Trophoblast cell (in vitro differentiated cells and primary cell): ENCODE measurements around the gene OR51B2.

Source experiments
- DNase-seq, 2 donors: peaks; one replicate each; pipeline ENCODE4 v3.0.0-alpha.2; 2016
- H2AFZ ChIP-seq: 2 replicates; pipeline ENCODE4 v1.6.1; 2013; ENCODE audit warnings: low read length, moderate library complexity, mild to moderate bottlenecking; ENCODE audit not compliant: insufficient read depth, poor library complexity
- H2AK5ac ChIP-seq: 2 replicates; pipeline ENCODE4 v1.6.1; 2013; ENCODE audit warnings: mild to moderate bottlenecking, low read length
- H2BK120ac ChIP-seq: 2 replicates; pipeline ENCODE4 v1.6.1; 2013; ENCODE audit warnings: low read length, mild to moderate bottlenecking, moderate library complexity; ENCODE audit not compliant: insufficient read depth, poor library complexity
- H2BK12ac ChIP-seq: 2 replicates; pipeline ENCODE4 v1.6.1; 2013; ENCODE audit warnings: mild to moderate bottlenecking, low read length, moderate library complexity
- H2BK5ac ChIP-seq: 2 replicates; pipeline ENCODE4 v1.6.1; 2013; ENCODE audit warnings: low read length, low read depth, moderate library complexity, mild to moderate bottlenecking; ENCODE audit not compliant: poor library complexity
- H3K14ac ChIP-seq: 2 replicates; pipeline ENCODE4 v1.6.1; 2013; ENCODE audit warnings: mild to moderate bottlenecking, low read length
- H3K18ac ChIP-seq: 2 replicates; pipeline ENCODE4 v1.6.1; 2013; ENCODE audit warnings: mild to moderate bottlenecking, low read length
- H3K23ac ChIP-seq: 2 replicates; pipeline ENCODE4 v1.6.1; 2013; ENCODE audit warnings: low read length
- H3K27ac ChIP-seq: 2 replicates; pipeline ENCODE4 v1.5.1; 2013; ENCODE audit warnings: low read depth, mild to moderate bottlenecking, inconsistent platforms, low read length, moderate library complexity
- H3K27me3 ChIP-seq: 2 replicates; pipeline ENCODE4 v1.6.1; 2013; ENCODE audit warnings: inconsistent platforms, mild to moderate bottlenecking, low read length, moderate library complexity; ENCODE audit not compliant: insufficient read depth
- H3K36me3 ChIP-seq, 2 experiments: 1 replicate in 1 of 2; 2 replicates in 1 of 2; pipeline ENCODE4 v1.6.1; 2013; ENCODE audit warnings: low read length in 2 of 2, mild to moderate bottlenecking in 2 of 2, moderate library complexity in 1 of 2; ENCODE audit not compliant: insufficient read depth in 2 of 2, control insufficient read depth in 1 of 2
- H3K4ac ChIP-seq: 2 replicates; pipeline ENCODE4 v1.6.1; 2013; ENCODE audit warnings: low read depth, mild to moderate bottlenecking, low read length, moderate library complexity
- H3K4me1 ChIP-seq, 2 experiments: 1 replicate in 1 of 2; 2 replicates in 1 of 2; pipeline ENCODE4 v1.6.1; 2013; ENCODE audit warnings: low read length in 2 of 2, mild to moderate bottlenecking in 2 of 2, moderate library complexity in 1 of 2; ENCODE audit not compliant: insufficient read depth in 2 of 2, control insufficient read depth in 1 of 2
- H3K4me2 ChIP-seq: 2 replicates; pipeline ENCODE4 v1.6.1; 2013; ENCODE audit warnings: inconsistent platforms, mild to moderate bottlenecking, low read length, moderate library complexity
- H3K4me3 ChIP-seq: 2 replicates; pipeline ENCODE4 v1.5.1; 2013; ENCODE audit warnings: mild to moderate bottlenecking, low read depth, low read length, inconsistent platforms
- H3K79me1 ChIP-seq: one replicate; pipeline ENCODE4 v1.6.1; 2013; ENCODE audit warnings: low read length
- H3K79me2 ChIP-seq: 2 replicates; pipeline ENCODE4 v1.6.1; 2013; ENCODE audit warnings: low read length, mild to moderate bottlenecking; ENCODE audit not compliant: control insufficient read depth, insufficient read depth, poor library complexity
- H3K9ac ChIP-seq: 2 replicates; pipeline ENCODE4 v1.6.1; 2013; ENCODE audit warnings: mild to moderate bottlenecking, low read length
- H3K9me3 ChIP-seq: 2 replicates; pipeline ENCODE4 v1.6.1; 2013; ENCODE audit warnings: low read depth, mild to moderate bottlenecking, control low read depth, inconsistent platforms, low read length; ENCODE audit not compliant: insufficient read depth
- H4K12ac ChIP-seq: 2 replicates; pipeline ENCODE4 v1.6.1; 2013; ENCODE audit warnings: low read depth, mild to moderate bottlenecking, low read length, moderate library complexity
- H4K8ac ChIP-seq: 2 replicates; pipeline ENCODE4 v1.6.1; 2013; ENCODE audit warnings: low read depth, mild to moderate bottlenecking, low read length, moderate library complexity
- H4K91ac ChIP-seq: one replicate; pipeline ENCODE4 v1.6.1; 2013; ENCODE audit warnings: low read depth, mild to moderate bottlenecking, low read length, moderate library complexity
- WGBS: extraction: QIAGEN DNeasy Blood & Tissue Kit; methylation state at CpG from one replicate; pipeline ENCODE4 v1.1.7; 2013; ENCODE audit warnings: missing lambda C conversion rate; ENCODE audit not compliant: insufficient read length, insufficient coverage; ENCODE audit errors: extremely low coverage; 5-methylcytosine and 5-hydroxymethylcytosine counted together

The OR51B2 gene

GRCh38 chr11:5286901-5287300 is 37.2 kb downstream of the OR51B2 start:
- Histone ChIP-seq H3K9me3 (no peaks in the 10 kb centered on the region), H3K4me2 (no peak overlapping the region), H2BK5ac (no peak overlapping the region), H4K12ac (no peak overlapping the region), H3K9ac (no peak overlapping the region), H3K36me3 (no peaks in the 10 kb centered on the region), H3K27ac (no peak overlapping the region), H3K79me1 (no peaks in the 10 kb centered on the region), H3K4ac (no peak overlapping the region), H3K14ac (no peak overlapping the region), H2BK12ac (no peak overlapping the region), H3K4me1 (no peaks in the 10 kb centered on the region), H2BK120ac (no peak overlapping the region), H4K8ac (no peak overlapping the region), H4K91ac (no peak overlapping the region), H2AFZ (no peak overlapping the region), H3K18ac (no peak overlapping the region), H3K79me2 (no peaks in the 10 kb centered on the region), H3K4me3 (no peak overlapping the region), H2AK5ac (no peak overlapping the region), H3K27me3 (no peaks in the 10 kb centered on the region), H3K23ac (no peak overlapping the region)
- no peak for DNase-seq
- no CpG with 5 or more reads among the region's 3 CpGs for WGBS

- Histone ChIP-seq H3K79me2 (no peaks in the 10 kb centered on the region), H3K14ac (no peak overlapping the region), H3K36me3 (no peaks in the 10 kb centered on the region), H3K79me1 (no peaks in the 10 kb centered on the region), H4K91ac (no peak overlapping the region), H2BK12ac (no peak overlapping the region), H2AK5ac (no peak overlapping the region), H2BK120ac (no peak overlapping the region), H3K4me3 (no peak overlapping the region), H3K27ac (no peak overlapping the region), H4K8ac (no peak overlapping the region), H3K9me3 (no peaks in the 10 kb centered on the region), H3K18ac (no peak overlapping the region), H3K4ac (no peak overlapping the region), H3K23ac (no peak overlapping the region), H4K12ac (no peak overlapping the region), H2BK5ac (no peak overlapping the region), H3K27me3 (no peaks in the 10 kb centered on the region), H3K9ac (no peak overlapping the region), H3K4me1 (no peaks in the 10 kb centered on the region), H3K4me2 (no peak overlapping the region), H2AFZ (no peak overlapping the region)
- no peak for DNase-seq
- no CpG with 5 or more reads among the region's 1 CpG for WGBS
Observed at GRCh38 chr11:5286351-5286750, 37.7 kb downstream of the OR51B2 start.

- Histone ChIP-seq H3K4ac (no peak overlapping the region), H3K79me2 (no peaks in the 10 kb centered on the region), H3K4me3 (no peak overlapping the region), H3K4me1 (no peaks in the 10 kb centered on the region), H4K12ac (no peak overlapping the region), H3K36me3 (no peaks in the 10 kb centered on the region), H4K8ac (no peak overlapping the region), H3K18ac (no peak overlapping the region), H2AK5ac (no peak overlapping the region), H3K9ac (no peak overlapping the region), H3K27me3 (no peaks in the 10 kb centered on the region), H2BK12ac (no peak overlapping the region), H2BK120ac (no peak overlapping the region), H2BK5ac (no peak overlapping the region), H3K79me1 (no peaks in the 10 kb centered on the region), H3K27ac (no peak overlapping the region), H3K23ac (no peak overlapping the region), H3K4me2 (no peak overlapping the region), H3K14ac (no peak overlapping the region), H3K9me3 (no peaks in the 10 kb centered on the region), H4K91ac (no peak overlapping the region), H2AFZ (no peak overlapping the region)
- no peak for DNase-seq
- WGBS = no CpG with 5 or more reads among the region's 4 CpGs
Observed at GRCh38 chr11:5285703-5286340, 38.3 kb downstream of the OR51B2 start.

- Histone ChIP-seq H3K14ac (no peak overlapping the region), H2AFZ (no peak overlapping the region), H3K27ac (no peak overlapping the region), H3K9me3 (no peaks in the 10 kb centered on the region), H3K79me1 (no peaks in the 10 kb centered on the region), H3K4ac (no peak overlapping the region), H3K36me3 (no peaks in the 10 kb centered on the region), H3K4me2 (no peak overlapping the region), H3K18ac (no peak overlapping the region), H3K23ac (no peak overlapping the region), H3K27me3 (no peaks in the 10 kb centered on the region), H4K12ac (no peak overlapping the region), H3K4me1 (no peaks in the 10 kb centered on the region), H4K91ac (no peak overlapping the region), H2BK12ac (no peak overlapping the region), H2BK5ac (no peak overlapping the region), H3K79me2 (no peaks in the 10 kb centered on the region), H3K9ac (no peak overlapping the region), H2BK120ac (no peak overlapping the region), H3K4me3 (no peak overlapping the region), H2AK5ac (no peak overlapping the region), H4K8ac (no peak overlapping the region)
- no CpG with 5 or more reads among the region's 2 CpGs for WGBS
- DNase-seq = no peak
Observed at GRCh38 chr11:5284637-5285036, 39.5 kb downstream of the OR51B2 start.
